ENCODE data around the gene RASGRP3.

Gene RASGRP3

DNA sequence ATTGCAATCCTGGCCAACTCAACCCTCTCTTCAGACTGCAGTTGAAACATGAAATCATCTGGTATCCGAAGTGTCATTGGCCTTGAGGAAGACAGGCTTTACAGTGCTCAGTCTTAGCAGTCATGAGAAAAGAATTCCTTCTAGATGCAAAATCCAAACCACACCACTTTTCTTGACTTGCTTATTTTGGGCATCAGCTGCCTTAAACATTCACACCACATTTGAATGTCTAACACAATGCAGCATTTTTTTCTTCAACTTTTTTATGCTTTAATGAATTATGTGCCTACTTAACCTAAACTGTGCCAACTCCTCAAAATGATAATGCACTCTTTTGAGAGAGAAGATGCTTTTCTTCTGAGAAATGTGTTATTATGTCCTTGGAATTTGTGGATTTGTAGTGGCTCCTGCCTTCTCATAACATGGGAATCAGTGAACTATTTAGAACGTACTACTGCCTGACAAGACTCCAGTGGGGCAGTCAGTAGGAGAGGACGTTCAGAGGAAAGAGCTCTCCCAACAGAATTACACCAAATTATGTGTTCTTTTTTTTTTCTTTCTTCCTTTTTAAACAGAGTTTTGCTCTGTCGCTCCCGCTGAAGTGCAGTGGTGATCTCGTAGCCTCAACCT lies 125.9 kb downstream of the RASGRP3 start:
- TF ChIP-seq, protein P1, sequence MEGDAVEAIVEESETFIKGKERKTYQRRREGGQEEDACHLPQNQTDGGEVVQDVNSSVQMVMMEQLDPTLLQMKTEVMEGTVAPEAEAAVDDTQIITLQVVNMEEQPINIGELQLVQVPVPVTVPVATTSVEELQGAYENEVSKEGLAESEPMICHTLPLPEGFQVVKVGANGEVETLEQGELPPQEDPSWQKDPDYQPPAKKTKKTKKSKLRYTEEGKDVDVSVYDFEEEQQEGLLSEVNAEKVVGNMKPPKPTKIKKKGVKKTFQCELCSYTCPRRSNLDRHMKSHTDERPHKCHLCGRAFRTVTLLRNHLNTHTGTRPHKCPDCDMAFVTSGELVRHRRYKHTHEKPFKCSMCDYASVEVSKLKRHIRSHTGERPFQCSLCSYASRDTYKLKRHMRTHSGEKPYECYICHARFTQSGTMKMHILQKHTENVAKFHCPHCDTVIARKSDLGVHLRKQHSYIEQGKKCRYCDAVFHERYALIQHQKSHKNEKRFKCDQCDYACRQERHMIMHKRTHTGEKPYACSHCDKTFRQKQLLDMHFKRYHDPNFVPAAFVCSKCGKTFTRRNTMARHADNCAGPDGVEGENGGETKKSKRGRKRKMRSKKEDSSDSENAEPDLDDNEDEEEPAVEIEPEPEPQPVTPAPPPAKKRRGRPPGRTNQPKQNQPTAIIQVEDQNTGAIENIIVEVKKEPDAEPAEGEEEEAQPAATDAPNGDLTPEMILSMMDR (conservative IDR thresholded peaks at IDR 0.05; ENCODE audit: low read depth, low read length): no peak
- H3K4me3 ChIP-seq (ENCODE audit: low read length): no peak overlapping the region
- DNase-seq (ENCODE audit: low read depth): no peak

DNA sequence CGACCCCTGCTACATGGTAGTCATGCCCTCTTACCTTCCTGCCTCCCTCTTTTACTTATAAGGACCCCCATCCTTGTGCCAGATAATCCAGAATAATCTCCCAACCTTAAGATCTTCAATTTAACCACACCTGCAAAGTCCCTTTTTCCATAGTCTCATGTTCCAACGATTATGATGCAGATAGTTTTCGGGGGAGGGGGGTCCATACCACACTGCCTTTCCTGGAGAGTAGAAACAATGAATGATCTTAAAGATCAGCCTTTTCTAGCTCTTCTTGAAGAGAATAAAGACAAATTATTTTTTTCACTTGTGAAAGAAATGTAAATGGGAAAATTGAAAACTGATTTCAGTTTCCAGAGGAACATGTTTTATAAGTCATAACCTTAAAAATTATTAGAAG lies 127.0 kb downstream of the RASGRP3 start:
- H3K4me3 ChIP-seq (ENCODE audit: low read length): no peak overlapping the region
- no peak for DNase-seq (ENCODE audit: low read depth)
- TF ChIP-seq, protein P1 (conservative IDR thresholded peaks at IDR 0.05; ENCODE audit: low read depth, low read length): no peak

DNA sequence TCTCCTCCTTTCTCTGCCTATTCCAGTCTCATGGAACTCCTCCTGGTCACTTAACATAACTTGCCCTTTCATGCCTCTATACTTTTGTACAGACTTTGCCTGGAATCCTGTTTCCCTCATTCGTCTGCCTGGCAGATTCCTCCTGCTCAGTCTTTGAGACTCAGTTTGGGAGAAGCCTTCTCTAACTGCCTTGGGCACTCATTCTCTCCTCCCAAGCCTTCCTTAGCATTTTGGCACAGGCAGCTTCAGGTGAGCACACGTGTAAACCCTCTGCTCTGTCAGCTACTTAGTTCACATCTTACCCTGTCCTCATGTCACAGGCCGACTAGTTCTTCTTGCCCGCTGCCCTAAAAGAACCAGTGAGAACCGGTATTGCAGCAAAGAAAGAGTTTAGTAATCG lies 128.6 kb downstream of the RASGRP3 start:
- TF ChIP-seq, protein P1 (conservative IDR thresholded peaks at IDR 0.05; ENCODE audit: low read depth, low read length): no peak

DNA sequence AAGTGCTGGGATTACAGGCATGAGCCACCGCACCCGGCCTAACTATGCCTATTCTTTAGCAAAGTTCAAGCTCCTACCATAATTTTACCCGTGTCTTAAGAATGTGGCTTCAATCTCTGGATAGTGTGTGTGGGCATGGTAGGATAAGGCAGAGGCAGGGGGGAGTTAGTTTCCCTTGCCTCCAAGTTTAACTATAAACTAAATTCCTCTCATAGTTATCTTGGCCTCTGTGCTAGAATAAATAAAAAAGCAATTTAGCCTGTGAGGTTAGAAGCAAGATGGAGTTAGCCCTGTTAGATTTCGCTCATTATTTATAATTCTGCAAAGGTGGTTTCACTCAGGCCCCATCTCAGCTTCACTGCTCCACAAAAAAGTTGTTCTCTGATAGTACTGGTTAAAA lies 129.7 kb downstream of the RASGRP3 start:
- H3K4me3 ChIP-seq (ENCODE audit: low read length): no peak overlapping the region
- TF ChIP-seq, protein P1 (conservative IDR thresholded peaks at IDR 0.05; ENCODE audit: low read depth, low read length): no peak
- no peak for DNase-seq (ENCODE audit: low read depth)

More for the DNA sequence above, 128.6 kb downstream of the RASGRP3 start:
- DNase-seq (ENCODE audit: low read depth): no peak
- H3K4me3 ChIP-seq (ENCODE audit: low read length): no peak overlapping the region

DNA sequence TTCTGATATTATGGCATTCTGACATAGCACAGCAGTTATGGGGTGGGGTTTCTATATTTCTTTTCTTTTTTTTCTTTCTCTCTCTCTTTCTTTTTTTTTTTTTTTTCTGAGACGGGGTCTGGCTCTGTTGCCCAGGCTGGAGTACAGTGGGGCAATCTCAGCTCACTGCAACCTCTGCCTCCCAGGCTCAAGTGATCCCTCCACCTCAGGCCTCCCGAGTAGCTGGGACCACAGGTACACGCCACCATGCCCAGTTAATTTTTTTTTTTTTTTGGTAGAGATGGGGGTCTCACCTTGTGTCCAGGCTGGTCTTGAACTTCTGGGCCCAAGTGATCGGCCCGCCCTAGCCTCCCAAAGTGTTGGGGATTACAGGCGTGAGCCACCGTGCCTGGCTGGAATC lies 130.2 kb downstream of the RASGRP3 start:
- no peak for DNase-seq (ENCODE audit: low read depth)
- H3K4me3 ChIP-seq (ENCODE audit: low read length): no peak overlapping the region
- TF ChIP-seq, protein P1 (conservative IDR thresholded peaks at IDR 0.05; ENCODE audit: low read depth, low read length): no peak

DNA sequence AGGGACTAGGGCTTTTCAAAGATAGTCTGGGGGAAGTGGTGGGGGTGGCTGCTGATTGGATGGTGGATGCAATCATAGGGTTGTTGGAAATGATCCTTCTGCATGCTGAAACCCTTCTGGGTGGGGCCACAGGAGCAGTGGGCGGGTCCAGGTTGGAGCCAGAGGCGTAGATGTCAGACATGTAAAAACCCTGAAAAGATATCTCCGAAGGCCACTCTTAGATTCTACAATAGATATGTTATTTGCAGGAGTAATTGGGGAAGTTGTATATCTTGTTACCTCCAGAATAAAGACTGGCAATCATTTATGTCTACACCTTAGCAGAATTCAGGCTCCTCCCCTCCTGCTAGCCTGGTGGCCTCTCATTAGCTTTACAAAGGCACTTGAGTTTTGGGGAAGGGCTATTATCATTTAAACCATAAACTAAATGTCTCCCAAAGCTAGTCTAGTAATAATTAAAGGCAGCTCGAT lies 130.8 kb downstream of the RASGRP3 start:
- TF ChIP-seq, protein P1 (conservative IDR thresholded peaks at IDR 0.05; ENCODE audit: low read depth, low read length): no peak
- H3K4me3 ChIP-seq (ENCODE audit: low read length): no peak overlapping the region
- DNase-seq (ENCODE audit: low read depth): no peak

DNA sequence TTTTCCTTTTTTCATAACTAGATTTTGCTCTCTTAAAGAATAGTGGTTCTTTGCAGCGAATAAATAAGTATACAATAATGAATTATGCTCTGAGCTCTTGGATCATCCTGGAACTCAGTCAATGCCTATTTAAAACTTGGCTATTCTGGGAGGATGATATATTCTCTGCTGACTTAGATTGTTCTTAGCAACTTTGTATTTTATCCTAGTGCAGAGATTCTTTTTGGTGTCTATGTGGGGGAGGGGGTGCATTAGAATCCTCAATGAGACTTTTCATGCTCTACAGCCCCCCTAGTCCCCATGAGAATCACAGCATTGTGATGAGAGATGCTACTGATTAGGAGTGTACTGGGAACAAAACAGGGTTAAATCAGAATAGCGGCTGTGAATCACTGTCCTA lies 131.5 kb downstream of the RASGRP3 start:
- H3K4me3 ChIP-seq (ENCODE audit: low read length): no peak overlapping the region
- DNase-seq (ENCODE audit: low read depth): no peak
- TF ChIP-seq, protein P1 (conservative IDR thresholded peaks at IDR 0.05; ENCODE audit: low read depth, low read length): no peak
